ENCODE data around the gene RARB. TPM values are rescaled to one million over a fixed set of nuclear protein-coding genes. Genes with fewer than 3 reads are reported as not detected.

Gene RARB
- total RNA-seq, 2 donors from 2014 or later: 21.5 to 21.9 TPM

- H3K9ac ChIP-seq (ENCODE audit: extremely low read depth, low read length, poor library complexity, severe bottlenecking): no peak overlapping the region
- Mint-ChIP-seq H3K27me3 (ENCODE audit: insufficient read depth) (no peaks in the 10 kb centered on the region), H3K4me3 (no peak overlapping the region), H3K27ac (no peak overlapping the region), H3K4me1 (peaks cover 26% of the 10 kb centered on the region), H3K9me3 (peaks cover 12% of the 10 kb centered on the region), H3K36me3 (ENCODE audit: low read depth) (peaks cover 7% of the 10 kb centered on the region)
- no peak for DNase-seq
- H3K36me3 ChIP-seq (ENCODE audit: control insufficient read depth, insufficient read depth, low read length): no peaks in the 10 kb centered on the region
- H3K9me3 ChIP-seq (ENCODE audit: control insufficient read depth, low read length): peaks cover 29% of the 10 kb centered on the region
- peaks cover 3% of the 10 kb centered on the region for H3K4me1 ChIP-seq (ENCODE audit: control insufficient read depth, insufficient read depth, low read length)
- H3K27me3 ChIP-seq (ENCODE audit: control insufficient read depth, insufficient read depth, low read length, poor library complexity, severe bottlenecking): no peaks in the 10 kb centered on the region
- no peak overlapping the region for H3K27ac ChIP-seq (ENCODE audit: low read depth, low read length)
- H3K4me3 ChIP-seq (ENCODE audit: low read length): no peak overlapping the region
- WGBS, 2 experiments (ENCODE audit: insufficient coverage in 1 of 2, insufficient read length in 1 of 2): 93 to 96% methylated on average over 6 of the region's 6 CpGs
- TF ChIP-seq, protein P1, sequence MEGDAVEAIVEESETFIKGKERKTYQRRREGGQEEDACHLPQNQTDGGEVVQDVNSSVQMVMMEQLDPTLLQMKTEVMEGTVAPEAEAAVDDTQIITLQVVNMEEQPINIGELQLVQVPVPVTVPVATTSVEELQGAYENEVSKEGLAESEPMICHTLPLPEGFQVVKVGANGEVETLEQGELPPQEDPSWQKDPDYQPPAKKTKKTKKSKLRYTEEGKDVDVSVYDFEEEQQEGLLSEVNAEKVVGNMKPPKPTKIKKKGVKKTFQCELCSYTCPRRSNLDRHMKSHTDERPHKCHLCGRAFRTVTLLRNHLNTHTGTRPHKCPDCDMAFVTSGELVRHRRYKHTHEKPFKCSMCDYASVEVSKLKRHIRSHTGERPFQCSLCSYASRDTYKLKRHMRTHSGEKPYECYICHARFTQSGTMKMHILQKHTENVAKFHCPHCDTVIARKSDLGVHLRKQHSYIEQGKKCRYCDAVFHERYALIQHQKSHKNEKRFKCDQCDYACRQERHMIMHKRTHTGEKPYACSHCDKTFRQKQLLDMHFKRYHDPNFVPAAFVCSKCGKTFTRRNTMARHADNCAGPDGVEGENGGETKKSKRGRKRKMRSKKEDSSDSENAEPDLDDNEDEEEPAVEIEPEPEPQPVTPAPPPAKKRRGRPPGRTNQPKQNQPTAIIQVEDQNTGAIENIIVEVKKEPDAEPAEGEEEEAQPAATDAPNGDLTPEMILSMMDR (conservative IDR thresholded peaks at IDR 0.05): no peak
Observed at GRCh38 chr3:25416176-25416575, 11.9 kb upstream of the RARB start.

DNA sequence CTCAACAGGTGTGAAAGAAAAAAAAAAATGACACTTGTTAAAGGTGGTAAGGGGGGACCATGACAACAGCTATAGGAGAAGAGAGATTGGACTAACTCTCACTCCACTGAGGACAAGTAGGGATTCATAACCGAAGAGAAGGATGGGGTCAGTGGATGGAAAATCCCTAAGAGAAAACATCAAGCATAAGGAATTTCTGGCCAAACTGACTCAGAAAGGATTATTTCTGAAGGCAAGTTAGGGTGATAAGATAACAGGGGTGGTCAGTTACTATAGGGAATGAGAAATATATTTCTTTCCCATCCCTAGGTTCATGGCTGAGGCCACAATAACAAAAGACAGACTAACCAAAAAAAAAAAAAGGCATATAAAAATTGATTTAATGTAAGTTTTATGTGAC lies 9.5 kb upstream of the RARB start:
- 97 to 100% methylated on average over 1 of the region's 1 CpG for WGBS, 2 experiments (ENCODE audit: insufficient coverage in 1 of 2, insufficient read length in 1 of 2)
- TF ChIP-seq, protein P1 (conservative IDR thresholded peaks at IDR 0.05): no peak
- Histone ChIP-seq H3K4me3 (ENCODE audit: low read length) (no peak overlapping the region), H3K36me3 (ENCODE audit: control insufficient read depth, insufficient read depth, low read length) (no peaks in the 10 kb centered on the region), H3K27me3 (ENCODE audit: control insufficient read depth, insufficient read depth, low read length, poor library complexity, severe bottlenecking) (no peaks in the 10 kb centered on the region), H3K27ac (ENCODE audit: low read depth, low read length) (no peak overlapping the region), H3K9ac (ENCODE audit: extremely low read depth, low read length, poor library complexity, severe bottlenecking) (no peak overlapping the region), H3K9me3 (ENCODE audit: control insufficient read depth, low read length) (peaks cover 29% of the 10 kb centered on the region), H3K4me1 (ENCODE audit: control insufficient read depth, insufficient read depth, low read length) (no peaks in the 10 kb centered on the region)
- DNase-seq: no peak
- no peak overlapping the region for H3K4me3 Mint-ChIP-seq
- H3K4me1 Mint-ChIP-seq: peaks cover 19% of the 10 kb centered on the region
- H3K27me3 Mint-ChIP-seq (ENCODE audit: insufficient read depth): no peaks in the 10 kb centered on the region
- peaks cover 7% of the 10 kb centered on the region for H3K36me3 Mint-ChIP-seq (ENCODE audit: low read depth)
- peaks cover 12% of the 10 kb centered on the region for H3K9me3 Mint-ChIP-seq
- H3K27ac Mint-ChIP-seq: no peak overlapping the region

DNA sequence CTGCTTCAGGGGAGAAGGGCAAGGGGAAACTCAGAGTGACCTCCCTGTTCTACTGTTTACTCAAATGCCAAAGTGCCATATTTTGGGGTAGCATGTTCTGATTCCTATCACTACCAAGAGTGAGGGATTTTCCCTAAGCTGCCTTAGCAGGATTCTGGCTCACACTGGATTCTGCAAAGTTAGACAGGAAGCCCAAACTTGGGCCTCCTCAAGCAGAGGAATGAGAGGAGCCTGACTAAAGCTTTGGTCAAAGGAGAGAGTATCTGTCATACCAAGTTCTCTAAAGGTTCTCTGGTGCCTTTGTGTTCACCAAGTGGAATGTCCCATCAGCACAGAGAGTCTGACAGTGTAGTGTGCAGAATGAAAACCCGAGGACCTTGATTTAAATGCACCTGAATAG lies 8.8 kb upstream of the RARB start:
- no peak for DNase-seq
- 67 to 84% methylated on average over 1 of the region's 1 CpG for WGBS, 2 experiments (ENCODE audit: insufficient coverage in 1 of 2, insufficient read length in 1 of 2)
- H3K9me3 Mint-ChIP-seq: peaks cover 12% of the 10 kb centered on the region
- Histone ChIP-seq H3K36me3 (ENCODE audit: control insufficient read depth, insufficient read depth, low read length) (no peaks in the 10 kb centered on the region), H3K27me3 (ENCODE audit: control insufficient read depth, insufficient read depth, low read length, poor library complexity, severe bottlenecking) (no peaks in the 10 kb centered on the region), H3K9ac (ENCODE audit: extremely low read depth, low read length, poor library complexity, severe bottlenecking) (no peak overlapping the region), H3K4me1 (ENCODE audit: control insufficient read depth, insufficient read depth, low read length) (peaks cover 2% of the 10 kb centered on the region), H3K4me3 (ENCODE audit: low read length) (no peak overlapping the region), H3K9me3 (ENCODE audit: control insufficient read depth, low read length) (peaks cover 22% of the 10 kb centered on the region), H3K27ac (ENCODE audit: low read depth, low read length) (no peak overlapping the region)
- peaks cover 7% of the 10 kb centered on the region for H3K36me3 Mint-ChIP-seq (ENCODE audit: low read depth)
- H3K4me3 Mint-ChIP-seq: no peak overlapping the region
- TF ChIP-seq, protein P1 (conservative IDR thresholded peaks at IDR 0.05): no peak
- H3K27ac Mint-ChIP-seq: no peak overlapping the region
- no peaks in the 10 kb centered on the region for H3K27me3 Mint-ChIP-seq (ENCODE audit: insufficient read depth)
- peaks cover 25% of the 10 kb centered on the region for H3K4me1 Mint-ChIP-seq
